ENCODE data around the gene FNDC3A. TPM values are rescaled to one million over a fixed set of nuclear protein-coding genes. Genes with fewer than 3 reads are reported as not detected.
"Not testable (repeated sequence)": the region's sequence is repeated elsewhere in the genome, so short reads cannot be mapped to it uniquely, and the experiment has no call there.

The FNDC3A gene
- total RNA-seq, 1 donor from 2014 or later: 74.6 TPM

- no peak for DNase-seq (ENCODE audit: low spot score)
Observed at GRCh38 chr13:49082653-49083536, 107.2 kb downstream of the FNDC3A start.

DNA sequence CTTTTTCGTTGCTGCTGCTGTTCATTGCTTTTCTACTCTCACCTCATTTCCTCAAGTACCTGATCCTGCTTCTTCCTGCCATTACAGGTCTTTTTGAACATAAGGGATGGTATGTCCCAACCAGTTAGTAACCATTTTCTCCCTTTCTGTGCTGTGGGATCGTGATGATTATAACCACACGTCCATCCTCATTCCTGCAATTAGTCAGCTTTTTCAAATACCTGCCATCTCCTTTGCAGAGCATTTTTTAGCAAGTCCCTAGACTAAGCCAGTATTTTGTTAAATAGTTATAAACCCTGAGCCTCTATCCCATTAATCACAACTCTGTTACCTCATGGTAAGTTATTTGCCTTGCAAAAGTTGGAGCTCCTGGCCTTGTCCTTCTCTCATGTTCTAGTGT lies 109.2 kb downstream of the FNDC3A start:
- no peak for DNase-seq (ENCODE audit: low spot score)

DNA sequence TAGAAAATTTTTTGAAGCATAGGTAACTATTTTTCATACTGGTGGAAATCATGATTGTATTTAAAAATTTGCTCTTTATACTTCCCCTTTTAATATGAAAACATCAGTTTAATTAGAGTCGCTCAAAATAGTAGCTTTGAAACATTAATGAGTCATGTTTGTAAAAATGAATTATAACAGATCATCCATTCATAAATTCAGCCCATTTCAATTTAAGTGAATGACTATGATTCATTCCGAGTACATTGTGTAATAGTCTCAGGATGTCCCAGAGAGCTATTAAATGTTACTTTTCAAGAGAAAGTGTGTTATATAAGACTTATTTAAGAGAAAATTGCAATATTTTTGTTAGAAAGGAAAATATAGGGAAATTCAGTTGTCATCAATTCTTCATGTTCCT lies 111.0 kb downstream of the FNDC3A start:
- DNase-seq (ENCODE audit: low spot score): no peak

DNA sequence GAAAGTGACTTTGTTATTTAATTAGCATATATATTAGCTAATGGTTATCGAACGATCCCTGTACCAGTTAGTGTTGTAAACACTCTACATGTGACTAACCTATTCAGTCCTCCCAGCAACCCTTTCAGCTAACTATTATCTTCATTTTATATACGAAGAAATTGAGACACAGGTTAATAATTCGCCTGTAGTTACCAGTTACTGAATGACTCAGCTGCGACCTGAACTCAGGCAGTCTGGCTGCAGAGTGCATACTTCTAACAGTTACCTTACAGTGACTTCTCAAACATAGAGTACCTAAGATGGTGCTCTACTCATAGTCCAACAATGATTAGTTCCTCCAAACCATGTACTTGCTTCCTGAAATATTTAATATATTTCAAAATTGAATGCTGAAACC lies 117.7 kb downstream of the FNDC3A start:
- no peak for DNase-seq (ENCODE audit: low spot score)

DNA sequence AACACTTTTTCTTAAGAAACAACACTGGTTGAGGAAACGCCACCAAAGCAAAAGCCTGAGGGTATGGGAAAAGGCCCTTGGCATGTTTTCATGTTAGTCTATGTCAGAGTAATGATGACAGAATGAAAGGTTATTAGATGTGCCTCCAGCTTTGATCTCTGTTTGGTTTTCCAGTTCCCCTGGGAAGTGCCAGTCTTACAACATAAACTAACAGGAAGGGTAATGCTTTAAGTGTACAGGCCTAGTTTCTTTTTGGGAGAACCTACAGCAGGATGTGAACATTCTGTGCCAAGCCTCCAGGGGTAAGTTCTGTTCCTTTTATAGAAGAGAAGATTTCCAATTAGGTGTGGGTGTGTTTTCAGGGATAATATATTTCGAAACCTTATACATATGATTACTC lies 121.7 kb downstream of the FNDC3A start:
- DNase-seq (ENCODE audit: low spot score): no peak

DNA sequence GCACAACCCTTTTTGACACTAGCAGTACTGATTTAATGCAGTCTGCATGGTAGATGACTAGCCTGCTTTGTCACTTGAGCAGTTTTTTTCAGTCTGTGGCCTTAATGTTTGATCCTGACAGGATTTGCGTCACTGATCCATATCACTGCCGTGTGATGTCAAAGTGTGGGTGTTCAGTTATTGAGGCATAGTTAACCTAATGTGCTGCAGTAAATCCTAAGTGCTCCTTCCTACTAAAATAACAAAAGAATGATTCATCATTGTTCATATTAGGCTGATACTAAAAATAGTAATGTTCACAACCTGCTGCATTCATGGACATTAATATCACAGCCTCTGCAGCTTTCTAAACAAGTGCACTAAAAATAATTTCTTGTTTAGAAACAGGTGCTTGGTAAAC lies 122.5 kb downstream of the FNDC3A start:
- DNase-seq (ENCODE audit: low spot score): peak; percentile 37

- no peak for DNase-seq (ENCODE audit: low spot score)
Observed at GRCh38 chr13:49098771-49099512, 123.2 kb downstream of the FNDC3A start.

DNA sequence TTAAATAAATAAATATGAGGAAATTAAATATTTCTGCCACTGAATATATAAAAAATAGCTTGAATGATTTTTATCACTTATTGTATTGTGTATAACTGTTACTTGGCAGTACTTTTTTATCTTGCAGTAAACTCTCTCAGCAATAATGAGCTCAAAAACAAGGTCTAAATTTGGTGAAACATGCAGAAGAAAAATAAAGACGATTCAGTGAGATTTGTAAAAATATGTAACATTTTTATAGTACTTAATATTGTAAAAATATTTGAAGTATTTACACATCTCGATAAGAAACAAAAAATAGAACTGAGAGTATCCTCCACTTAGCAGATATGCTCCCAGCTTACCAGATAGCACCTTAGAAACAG lies 123.8 kb downstream of the FNDC3A start:
- DNase-seq (ENCODE audit: low spot score): no peak

- no peak for DNase-seq (ENCODE audit: low spot score)
Observed at GRCh38 chr13:49100637-49101570, 125.2 kb downstream of the FNDC3A start.

DNA sequence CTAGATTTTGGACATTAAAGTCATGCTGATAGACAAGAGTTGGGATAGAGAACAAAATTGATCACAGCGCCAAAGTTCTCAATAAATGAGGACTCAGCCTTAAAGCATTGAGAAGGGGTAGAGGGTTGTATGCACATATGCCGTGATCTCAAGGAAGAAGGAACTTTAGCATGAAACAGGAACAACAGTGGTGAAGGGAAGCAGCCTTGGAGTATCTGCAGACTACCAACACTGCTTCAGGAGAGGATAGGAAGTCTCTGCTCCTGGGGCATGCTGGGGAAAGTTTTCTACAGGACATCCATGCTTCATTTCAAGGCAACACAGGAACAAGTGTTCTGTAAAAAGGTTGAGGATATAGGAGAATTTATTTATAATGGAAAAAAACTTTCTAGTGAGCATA lies 132.5 kb downstream of the FNDC3A start:
- DNase-seq (ENCODE audit: low spot score): no peak

DNA sequence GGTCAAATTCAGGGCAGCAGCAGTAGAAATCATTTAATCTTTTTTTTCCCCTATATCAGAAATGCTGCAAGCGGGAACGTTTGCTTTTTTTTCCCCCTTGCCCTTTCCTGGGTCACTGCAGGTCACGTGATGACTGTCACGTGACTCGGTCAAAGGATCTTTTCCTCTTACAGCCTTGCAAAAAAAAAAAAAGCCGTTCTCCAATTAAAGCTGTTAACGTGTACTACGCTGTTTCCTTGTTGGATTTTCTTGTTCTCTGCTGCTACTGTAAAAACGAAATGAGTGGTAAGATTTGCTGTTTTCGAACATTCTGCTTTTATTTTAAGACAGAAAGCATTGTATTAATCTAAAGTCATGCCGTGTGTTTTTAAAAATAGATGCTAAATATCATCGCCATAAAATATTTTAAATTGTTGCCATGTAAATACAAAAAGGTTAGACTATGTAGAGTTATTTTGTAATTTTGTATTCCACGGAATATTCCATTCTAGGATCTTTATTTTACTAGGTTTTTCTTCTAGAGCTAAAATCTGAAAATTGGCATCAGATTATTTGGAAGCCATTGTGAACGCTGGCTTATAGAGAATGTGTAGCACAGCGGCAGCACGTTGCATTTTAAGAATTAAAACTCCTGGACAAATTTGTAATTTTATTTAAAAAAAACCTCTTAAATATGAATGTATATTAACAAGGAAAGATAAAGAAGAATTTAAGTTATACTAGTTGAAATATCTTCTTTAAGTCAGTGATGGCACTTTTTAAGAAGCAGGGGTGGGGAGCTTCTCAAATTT lies 134.6 kb downstream of the FNDC3A start:
- peak; percentile 87 for DNase-seq (ENCODE audit: low spot score)

DNA sequence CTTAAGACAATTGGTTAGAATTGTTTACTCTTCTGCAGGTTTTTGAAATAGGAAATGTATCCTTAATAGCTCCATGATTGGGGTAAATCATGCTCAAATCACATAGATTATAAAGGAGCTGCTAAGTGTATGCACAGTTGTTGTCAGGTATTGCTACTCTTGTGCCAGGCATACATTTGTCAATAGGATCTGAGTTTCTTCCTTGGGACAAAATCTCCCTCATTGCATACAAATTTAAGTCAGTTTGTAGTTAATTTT lies 135.1 kb downstream of the FNDC3A start:
- no peak for DNase-seq (ENCODE audit: low spot score)

DNA sequence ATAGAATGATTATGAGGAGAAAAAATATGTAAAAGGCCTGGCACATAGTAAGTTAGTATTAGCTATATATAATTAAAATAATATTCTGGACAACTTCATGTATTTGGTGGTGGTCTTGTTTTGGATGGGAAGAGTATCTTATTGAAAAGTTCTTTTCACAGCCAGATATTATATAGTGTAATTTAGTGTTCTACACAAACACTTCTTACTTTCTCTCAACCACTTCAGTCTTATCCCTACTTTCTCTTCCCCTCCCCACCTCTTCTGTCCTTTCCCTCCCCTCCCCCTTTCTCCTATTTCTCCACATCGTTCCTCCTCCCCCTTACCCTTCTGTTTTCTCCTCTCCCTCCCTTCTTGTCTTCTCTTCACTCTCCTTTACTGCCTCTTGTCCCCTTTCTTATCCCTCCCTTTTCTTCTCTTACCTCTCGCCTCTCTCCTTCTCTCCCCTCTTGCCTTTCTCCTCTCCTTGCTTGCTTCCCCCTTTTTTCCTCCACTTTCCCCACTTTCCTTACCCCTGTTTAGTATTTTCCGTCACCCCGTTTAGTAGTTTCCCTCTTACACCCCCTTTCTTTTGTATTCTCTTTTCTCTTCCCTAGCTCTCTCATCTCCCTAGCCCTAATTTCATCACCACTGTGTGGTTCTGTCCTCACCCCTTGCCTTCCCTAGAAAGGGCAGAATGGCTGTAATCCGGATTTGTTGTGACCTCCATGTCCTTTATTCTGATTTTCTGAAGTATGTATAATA lies 137.2 kb downstream of the FNDC3A start:
- DNase-seq (ENCODE audit: low spot score): no peak

- no peak for DNase-seq (ENCODE audit: low spot score)
Observed at GRCh38 chr13:49113526-49114286, 138.0 kb downstream of the FNDC3A start.

- no peak for DNase-seq (ENCODE audit: low spot score)
Observed at GRCh38 chr13:49116873-49117272, 141.2 kb downstream of the FNDC3A start.

DNA sequence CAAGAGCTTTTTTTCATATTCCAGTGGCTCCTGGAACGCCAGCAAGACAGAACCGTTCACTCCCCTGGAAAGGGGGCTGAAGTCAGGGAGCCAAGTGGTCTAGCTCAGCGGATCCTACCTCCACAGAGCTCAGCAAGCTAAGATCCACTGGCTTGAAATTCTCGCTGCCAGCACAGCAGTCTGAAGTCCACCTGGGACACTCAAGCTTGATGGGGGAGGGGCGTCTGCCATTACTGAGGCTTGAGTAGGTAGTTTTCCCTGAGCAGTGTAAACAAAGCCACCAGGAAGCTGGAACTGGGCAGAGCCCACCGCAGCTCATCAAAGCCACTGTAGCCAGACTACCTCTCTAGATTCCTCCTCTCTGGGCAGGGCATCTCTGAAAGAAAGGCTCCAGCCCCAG lies 142.7 kb downstream of the FNDC3A start:
- DNase-seq (ENCODE audit: low spot score): not testable (repeated sequence)

DNA sequence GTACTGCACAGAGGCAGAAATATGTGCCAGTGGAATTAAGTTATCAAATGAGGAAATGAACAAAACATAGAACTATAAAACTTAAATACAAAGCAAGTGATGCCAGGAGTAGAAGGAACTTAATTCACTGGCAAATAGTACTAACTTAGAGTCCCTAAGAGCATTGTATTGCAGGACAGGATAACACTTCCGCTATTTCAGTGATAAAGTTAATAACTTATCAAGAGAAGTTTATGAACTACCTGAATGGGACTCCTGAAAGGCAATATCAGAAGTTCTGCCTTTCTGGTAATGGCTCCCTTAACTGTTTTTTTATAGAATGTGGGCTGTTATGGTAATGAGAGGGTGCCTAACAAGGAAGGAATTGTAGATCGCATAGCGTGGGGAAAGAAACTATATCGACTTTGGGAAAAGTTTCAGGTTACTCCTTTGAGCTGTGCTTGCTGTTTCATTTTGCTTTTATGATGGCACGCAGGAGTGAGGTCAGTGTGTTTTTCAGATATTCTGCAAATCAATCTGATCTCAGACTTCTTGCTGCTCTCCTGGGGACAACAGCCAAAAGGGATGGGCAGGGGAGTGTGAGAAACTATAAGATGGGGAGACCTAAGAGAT lies 149.1 kb downstream of the FNDC3A start:
- no peak for DNase-seq (ENCODE audit: low spot score)

- no peak for DNase-seq (ENCODE audit: low spot score)
Observed at GRCh38 chr13:49125964-49126524, 150.3 kb downstream of the FNDC3A start.

DNA sequence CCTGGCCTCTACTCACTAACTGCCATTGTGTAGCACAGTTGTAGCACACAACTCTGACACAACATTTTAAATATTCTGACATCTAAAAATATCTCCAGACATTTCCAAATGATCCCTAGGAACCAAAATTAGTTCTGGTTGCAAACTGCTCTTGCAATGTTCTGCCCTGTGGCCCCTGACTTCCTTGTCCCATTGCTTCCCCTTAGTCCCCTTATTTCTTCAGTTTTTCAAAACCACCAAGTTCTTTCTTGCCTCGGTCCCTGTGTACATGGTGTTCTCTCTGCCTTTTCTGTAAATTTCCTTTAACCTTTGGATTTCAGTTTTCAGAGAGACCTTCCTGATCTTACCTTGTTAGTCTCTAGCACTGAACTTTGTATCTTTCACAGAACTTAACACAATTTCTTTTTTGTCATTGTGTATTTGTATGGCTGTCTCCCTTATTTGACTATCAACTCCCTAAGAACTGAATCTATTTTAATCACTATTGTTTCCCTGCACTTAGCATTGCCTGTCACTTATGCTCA lies 156.8 kb downstream of the FNDC3A start:
- DNase-seq (ENCODE audit: low spot score): no peak

Data from mucosa of gallbladder (tissue), 1 donor.